SH-SY5Y (cell line): ENCODE measurements around the gene XYLB.

Experiments
- GATA2 ChIP-seq: IDR thresholded peaks from 2 replicates; pipeline ENCODE4 v1.6.1; 2011; ENCODE audit warnings: mild to moderate bottlenecking, low read depth, low read length
- GATA3 ChIP-seq: IDR thresholded peaks from 2 replicates; pipeline ENCODE4 v1.6.1; 2011; ENCODE audit warnings: low read depth, mild to moderate bottlenecking, low read length, moderate library complexity

- TF ChIP-seq GATA2, result no peak
- TF ChIP-seq GATA3, result no peak
Observed at GRCh38 chr3:38370861-38371260, 24.3 kb downstream of the XYLB start.
